Esophagus muscularis mucosa (tissue), 4 donors: Measurements from ENCODE around the gene COL6A3. TPM values are rescaled to one million over a fixed set of nuclear protein-coding genes. Genes with fewer than 3 reads are reported as not detected.

Experiments
- DNase-seq: peaks from one replicate; pipeline ENCODE4 v3.0.0-alpha.2; 2017; ENCODE audit errors: extremely low spot score
- H3K27ac ChIP-seq, 4 donors: fragments of 200-600 bp; sonication (generic); replicated peaks in 1 of 4; 1 replicate in 3 of 4; 2 replicates in 1 of 4; pipeline ENCODE4 v1.5.1; 2016 to 2019; ENCODE audit warnings: mild to moderate bottlenecking in 1 of 4
- H3K27me3 ChIP-seq, 4 donors: fragments of 200-600 bp; sonication (generic); one replicate each; pipeline versions ENCODE4 v1.5.1 to v1.6.0; 2016 to 2019
- H3K36me3 ChIP-seq, 4 donors: fragments of 200-600 bp; sonication (generic); one replicate each; pipeline ENCODE4 v1.5.1; 2016 to 2019
- H3K4me1 ChIP-seq, 4 donors: fragments of 200-600 bp; sonication (generic); one replicate each; pipeline ENCODE4 v1.5.1; 2016 to 2019
- H3K4me3 ChIP-seq, 4 donors: fragments of 200-600 bp; sonication (generic); 1 replicate in 2 of 4; 2 replicates in 2 of 4; pipeline ENCODE4 v1.5.1; 2016 to 2019; ENCODE audit warnings: mild to moderate bottlenecking in 4 of 4, moderate library complexity in 1 of 4
- H3K9me3 ChIP-seq, 4 donors: fragments of 200-600 bp; sonication (generic); 1 replicate in 3 of 4; 2 replicates in 1 of 4; pipeline ENCODE4 v1.5.1; 2016 to 2019
- EP300 ChIP-seq: sonication (generic); formaldehyde crosslinking; IDR thresholded peaks from one replicate; pipeline ENCODE4 v1.6.1; 2017; ENCODE audit warnings: antibody characterized with exemption
- POLR2A ChIP-seq: fragments of 450-650 bp; IDR thresholded peaks from one replicate; pipeline ENCODE4 v1.6.1; 2017; ENCODE audit warnings: antibody characterized with exemption, moderate library complexity, mild to moderate bottlenecking, low read depth
- POLR2AphosphoS5 ChIP-seq, 2 donors: sonication (generic); formaldehyde crosslinking; IDR thresholded peaks; one replicate each; pipeline ENCODE4 v1.6.1; 2017; ENCODE audit warnings: antibody characterized with exemption in 2 of 2
- WGBS: methylation state at CpG from one replicate; pipeline ENCODE4 v1.1.5; 2018; 5-methylcytosine and 5-hydroxymethylcytosine counted together
- intact Hi-C: fragments of 100-400 bp; cut with DNase I; formaldehyde crosslinking; loops from one replicate; pipeline ENCODE4 v1.15.1; 2023
- total RNA-seq, 4 donors: library from RNA; depleted of rRNA; stranded (reverse); fragments of >200 nt; gene quantifications; one replicate each; pipeline versions ENCODE4 v1.1.0 to v1.2.1, GENCODE V29; 2016
- TF ChIP-seq, protein P1 (sequence below), 3 experiments: fragments of 200-600 bp in 2 of 3; fragments of 450-650 bp in 1 of 3; sonication (generic) in 2 of 3; IDR thresholded peaks; one replicate each; pipeline ENCODE4 v1.5.1; 2017 to 2019; ENCODE audit warnings: antibody characterized with exemption in 3 of 3, mild to moderate bottlenecking in 2 of 3, moderate library complexity in 1 of 3

Gene COL6A3
- total RNA-seq, 4 donors from 2014 or later: 96.2 to 350 (median 192) TPM

GRCh38 chr2:237448171-237448570 is 34.2 kb upstream of the COL6A3 start:
- Histone ChIP-seq H3K4me1 (peaks cover 23 to 36% (median 33%) of the 10 kb centered on the region in 4 donors), H3K9me3 (no peaks in the 10 kb centered on the region), H3K27me3 (no peaks in the 10 kb centered on the region), H3K4me3 (no peak overlapping the region), H3K36me3 (no peaks in the 10 kb centered on the region), H3K27ac (no peak overlapping the region)
- 96% methylated on average over 7 of the region's 7 CpGs for WGBS
- TF ChIP-seq POLR2A (no peak), POLR2AphosphoS5 (IDR thresholded peaks at IDR 0.05) (no peak), EP300 (no peak)
- TF ChIP-seq, protein P1, sequence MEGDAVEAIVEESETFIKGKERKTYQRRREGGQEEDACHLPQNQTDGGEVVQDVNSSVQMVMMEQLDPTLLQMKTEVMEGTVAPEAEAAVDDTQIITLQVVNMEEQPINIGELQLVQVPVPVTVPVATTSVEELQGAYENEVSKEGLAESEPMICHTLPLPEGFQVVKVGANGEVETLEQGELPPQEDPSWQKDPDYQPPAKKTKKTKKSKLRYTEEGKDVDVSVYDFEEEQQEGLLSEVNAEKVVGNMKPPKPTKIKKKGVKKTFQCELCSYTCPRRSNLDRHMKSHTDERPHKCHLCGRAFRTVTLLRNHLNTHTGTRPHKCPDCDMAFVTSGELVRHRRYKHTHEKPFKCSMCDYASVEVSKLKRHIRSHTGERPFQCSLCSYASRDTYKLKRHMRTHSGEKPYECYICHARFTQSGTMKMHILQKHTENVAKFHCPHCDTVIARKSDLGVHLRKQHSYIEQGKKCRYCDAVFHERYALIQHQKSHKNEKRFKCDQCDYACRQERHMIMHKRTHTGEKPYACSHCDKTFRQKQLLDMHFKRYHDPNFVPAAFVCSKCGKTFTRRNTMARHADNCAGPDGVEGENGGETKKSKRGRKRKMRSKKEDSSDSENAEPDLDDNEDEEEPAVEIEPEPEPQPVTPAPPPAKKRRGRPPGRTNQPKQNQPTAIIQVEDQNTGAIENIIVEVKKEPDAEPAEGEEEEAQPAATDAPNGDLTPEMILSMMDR (IDR thresholded peaks at IDR 0.05): no peak
- DNase-seq: no peak
- intact Hi-C loops: no loop called here

DNA sequence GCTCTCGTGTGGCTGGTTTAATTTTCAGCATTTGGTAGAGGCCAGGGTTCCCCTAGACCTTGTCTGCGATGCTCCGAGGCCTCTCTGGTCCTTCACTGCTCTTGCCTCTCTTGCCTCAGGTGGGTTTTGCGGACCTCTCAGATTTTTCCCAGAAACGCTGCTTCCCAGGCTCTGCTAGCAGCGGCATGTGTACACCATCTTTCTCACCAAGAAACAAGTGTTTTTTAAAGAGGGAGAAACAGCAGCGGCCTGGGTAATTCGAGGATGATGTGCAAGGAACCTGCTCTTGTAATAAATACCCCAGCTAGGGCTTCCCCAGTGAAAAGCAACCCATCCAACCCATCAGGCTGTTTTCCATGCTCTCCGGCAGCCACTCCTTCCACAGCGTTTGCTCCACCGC is 33.5 kb upstream of the COL6A3 start:
- 97% methylated on average over 11 of the region's 11 CpGs for WGBS
- H3K4me3 ChIP-seq: no peak overlapping the region

GRCh38 chr2:237446338-237446665 is 32.3 kb upstream of the COL6A3 start:
- H3K9me3 ChIP-seq: no peaks in the 10 kb centered on the region
- H3K4me1 ChIP-seq: peaks cover 23 to 48% (median 42%) of the 10 kb centered on the region in 4 donors
- H3K36me3 ChIP-seq: no peaks in the 10 kb centered on the region
- no peak overlapping the region for H3K27ac ChIP-seq
- no peak overlapping the region for H3K4me3 ChIP-seq
- H3K27me3 ChIP-seq: no peaks in the 10 kb centered on the region
- TF ChIP-seq EP300 (no peak), POLR2A (no peak)
- intact Hi-C loops: no loop called here
- DNase-seq: no peak
- WGBS: 92% methylated on average over 6 of the region's 6 CpGs

More for the DNA sequence above, 33.5 kb upstream of the COL6A3 start:
- no peak for DNase-seq
- H3K27ac ChIP-seq: no peak overlapping the region
- TF ChIP-seq, protein P1 (IDR thresholded peaks at IDR 0.05): no peak
- TF ChIP-seq POLR2A (no peak), EP300 (no peak), POLR2AphosphoS5 (IDR thresholded peaks at IDR 0.05) (no peak)
- H3K27me3 ChIP-seq: no peaks in the 10 kb centered on the region
- peaks cover 23 to 41% (median 38%) of the 10 kb centered on the region in 4 donors for H3K4me1 ChIP-seq
- intact Hi-C loops: no loop called here
- no peaks in the 10 kb centered on the region for H3K9me3 ChIP-seq
- H3K36me3 ChIP-seq: no peaks in the 10 kb centered on the region

- H3K9me3 ChIP-seq: no peaks in the 10 kb centered on the region
- no peak overlapping the region for H3K27ac ChIP-seq
- H3K4me1 ChIP-seq: peaks cover 23 to 50% (median 43%) of the 10 kb centered on the region in 4 donors
- no peak for TF ChIP-seq POLR2A
- TF ChIP-seq POLR2AphosphoS5 (IDR thresholded peaks at IDR 0.05): no peak
- TF ChIP-seq, protein P1 (IDR thresholded peaks at IDR 0.05): no peak
- TF ChIP-seq EP300: no peak
- DNase-seq: no peak
- intact Hi-C loops: no loop called here
- no peaks in the 10 kb centered on the region for H3K36me3 ChIP-seq
- no peak overlapping the region for H3K4me3 ChIP-seq
- no peaks in the 10 kb centered on the region for H3K27me3 ChIP-seq
- 92% methylated on average over 15 of the region's 26 CpGs for WGBS
Observed at GRCh38 chr2:237445611-237446337, 31.8 kb upstream of the COL6A3 start.

- Histone ChIP-seq H3K9me3 (no peaks in the 10 kb centered on the region), H3K4me1 (peaks cover 9 to 32% (median 27%) of the 10 kb centered on the region in 4 donors), H3K27me3 (no peaks in the 10 kb centered on the region), H3K27ac (no peak overlapping the region), H3K4me3 (no peak overlapping the region), H3K36me3 (no peaks in the 10 kb centered on the region)
- WGBS: 85% methylated on average over 2 of the region's 2 CpGs
- intact Hi-C loops: no loop called here
- DNase-seq: no peak
- TF ChIP-seq, protein P1 (IDR thresholded peaks at IDR 0.05): no peak
- no peak for TF ChIP-seq POLR2AphosphoS5 (IDR thresholded peaks at IDR 0.05)
- no peak for TF ChIP-seq EP300
- TF ChIP-seq POLR2A: no peak
Observed at GRCh38 chr2:237444071-237444470, 30.1 kb upstream of the COL6A3 start.
